22Rv1 (cell line): ENCODE results near the gene URB2.

Experiments used
- CTCF ChIP-seq: fragments of 450-650 bp; IDR thresholded peaks from 2 replicates; pipeline ENCODE4 v1.5.1; 2017; ENCODE audit warnings: mild to moderate bottlenecking
- ZFX ChIP-seq: fragments of 450-650 bp; IDR thresholded peaks from 2 replicates; pipeline ENCODE4 v1.6.1; 2017; ENCODE audit warnings: antibody characterized with exemption, borderline replicate concordance

GRCh38 chr1:229637746-229638145 is 11.7 kb downstream of the URB2 start:
- TF ChIP-seq CTCF (no peak), ZFX (no peak)
